ENCODE results near the gene MISFA.
A peak's percentile ranks its signal among the peaks of the same experiment; 100 is the strongest.
"Not testable (repeated sequence)": the region's sequence is repeated elsewhere in the genome, so short reads cannot be mapped to it uniquely, and the experiment has no call there.

MISFA gene

GRCh38 chr11:18599739-18600230 is at the start of gene MISFA:
Gene MISFA (plus strand): TSS chr11:18599789. CDS start chr11:18599929, 140 bp downstream.
- DNase-seq: no peak

GRCh38 chr11:18563090-18563730 is 36.4 kb upstream of the MISFA start:
- DNase-seq: no peak

GRCh38 chr11:18564149-18564548 is 35.4 kb upstream of the MISFA start:
- DNase-seq: no peak

- DNase-seq: no peak
These were observed 33.2 kb upstream of the MISFA start for GRCh38 chr11:18566406-18566805.

- no peak for DNase-seq
These were observed 32.5 kb upstream of the MISFA start for GRCh38 chr11:18567081-18567480.

GRCh38 chr11:18575361-18575760 is 24.2 kb upstream of the MISFA start:
- DNase-seq: no peak

- peak in 1 of 2 experiments; percentile 6 for DNase-seq
These were observed 20.5 kb upstream of the MISFA start for GRCh38 chr11:18578975-18579598.

GRCh38 chr11:18580113-18580766 is 19.3 kb upstream of the MISFA start:
- DNase-seq: no peak

- no peak for DNase-seq
These were observed 17.8 kb upstream of the MISFA start for GRCh38 chr11:18581825-18582224.

- DNase-seq: peak; percentile 80 to 86
These were observed 11.0 kb upstream of the MISFA start, which contains the start of gene UEVLD for GRCh38 chr11:18588297-18589252. Gene UEVLD (minus strand): TSS chr11:18588734. CDS start chr11:18588654, 80 bp downstream.

GRCh38 chr11:18590571-18590970 is 9.0 kb upstream of the MISFA start:
- no peak for DNase-seq

- not testable (repeated sequence) for DNase-seq
These were observed 5.5 kb upstream of the MISFA start for GRCh38 chr11:18594088-18594487.

GRCh38 chr11:18594999-18595749 is 4.4 kb upstream of the MISFA start:
- no peak for DNase-seq

GRCh38 chr11:18600915-18601569 is 1.5 kb downstream of the MISFA start:
- no peak for DNase-seq

- no peak for DNase-seq
These were observed 8.8 kb downstream of the MISFA start for GRCh38 chr11:18608376-18608775.

- no peak for DNase-seq
These were observed 11.6 kb downstream of the MISFA start for GRCh38 chr11:18611196-18611595.

GRCh38 chr11:18612394-18612793 is 12.8 kb downstream of the MISFA start:
- DNase-seq: no peak

GRCh38 chr11:18614667-18615066 is 15.1 kb downstream of the MISFA start:
- DNase-seq: no peak

GRCh38 chr11:18615628-18616392 is 16.2 kb downstream of the MISFA start:
- DNase-seq: no peak

- DNase-seq: peak; percentile 11 to 24
These were observed 18.2 kb downstream of the MISFA start for GRCh38 chr11:18617688-18618341.

Data from activated CD4-positive, alpha-beta T cell treated with anti-CD3 and anti-CD28 coated beads, Interleukin-2, amount 50 U/mL, for 48 hours (primary cell).